GM18870 (cell line): Measurements from ENCODE around the gene C1orf116.
A peak's percentile ranks its signal among the peaks of the same experiment; 100 is the strongest.
"Not testable (repeated sequence)": the region's sequence is repeated elsewhere in the genome, so short reads cannot be mapped to it uniquely, and the experiment has no call there.

ENCODE experiments used
- ATAC-seq: cut with Tn5 transposase; IDR thresholded peaks from one replicate; pipeline ENCODE4 v1.9.1; 2021; ENCODE audit warnings: moderate library complexity; ENCODE audit not compliant: unreplicated experiment

The C1orf116 gene

GRCh38 chr1:207059881-207060280, 27.3 kb upstream of the C1orf116 start:
- ATAC-seq: no peak

DNA sequence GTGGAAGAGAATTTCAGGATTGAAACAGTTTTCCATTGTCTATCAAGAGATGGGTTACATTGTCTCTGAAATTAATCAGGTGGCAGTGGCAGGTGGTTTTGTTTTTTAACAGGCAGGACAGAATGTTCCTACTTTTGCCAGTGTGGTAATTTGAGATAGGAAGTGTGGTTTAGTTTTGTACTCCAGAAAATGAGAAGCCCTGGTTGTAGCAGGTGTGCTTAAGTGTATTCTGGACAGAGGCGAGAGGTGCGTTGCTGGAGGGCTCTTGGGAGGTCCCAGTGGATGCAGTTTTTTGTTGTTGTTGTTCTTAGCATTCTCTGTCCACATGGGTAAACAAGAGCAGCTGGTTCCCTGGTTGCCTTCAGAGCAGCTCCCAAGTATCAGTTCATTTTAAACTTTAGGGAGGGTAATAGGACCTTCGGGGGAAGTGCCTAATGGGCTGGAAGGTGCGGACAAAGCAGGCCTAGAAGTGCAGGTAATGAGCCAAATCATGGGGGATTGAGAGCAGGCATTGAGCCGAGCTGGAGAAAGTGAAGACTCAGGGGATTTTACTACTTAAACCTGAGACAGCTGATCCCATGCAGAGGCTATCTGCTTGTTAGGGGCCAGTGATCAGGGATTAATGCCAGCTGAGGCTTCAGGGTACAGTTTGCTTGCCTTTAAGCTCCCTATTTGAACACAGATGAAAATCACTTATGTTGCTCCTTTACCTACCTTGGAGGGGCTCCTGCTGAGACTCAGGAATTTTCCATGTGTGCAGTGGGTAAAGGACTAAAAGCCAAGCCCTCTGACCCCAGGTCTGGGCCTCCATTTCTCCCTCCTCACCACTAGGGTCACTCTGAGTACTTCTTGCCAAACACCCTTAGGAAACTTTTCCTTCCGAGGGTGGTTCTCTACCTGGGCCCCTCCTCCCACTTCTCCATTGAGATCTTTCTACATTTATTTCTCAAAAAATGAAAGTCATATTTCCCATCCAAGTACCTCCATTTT, 26.6 kb upstream of the C1orf116 start:
- ATAC-seq: no peak

DNA sequence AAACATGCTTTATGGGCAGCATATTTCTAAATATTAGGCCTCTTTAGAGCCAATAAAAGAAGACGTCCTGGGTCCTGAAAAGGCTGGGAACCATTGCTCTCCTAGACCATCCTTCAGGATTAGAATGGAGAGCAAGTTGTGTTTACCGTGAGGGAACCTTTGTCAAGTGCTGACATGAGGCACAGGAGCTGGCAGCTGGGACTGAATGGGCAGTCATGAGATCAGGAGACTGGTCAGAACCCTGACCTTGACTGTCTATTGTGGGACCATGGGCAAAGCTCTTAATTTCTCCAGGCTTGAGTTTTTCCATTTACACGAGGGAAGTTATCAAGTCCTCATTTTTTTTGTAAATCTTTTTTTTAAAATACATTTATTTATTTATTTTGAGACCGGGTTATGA, 25.7 kb upstream of the C1orf116 start:
- ATAC-seq: no peak

DNA sequence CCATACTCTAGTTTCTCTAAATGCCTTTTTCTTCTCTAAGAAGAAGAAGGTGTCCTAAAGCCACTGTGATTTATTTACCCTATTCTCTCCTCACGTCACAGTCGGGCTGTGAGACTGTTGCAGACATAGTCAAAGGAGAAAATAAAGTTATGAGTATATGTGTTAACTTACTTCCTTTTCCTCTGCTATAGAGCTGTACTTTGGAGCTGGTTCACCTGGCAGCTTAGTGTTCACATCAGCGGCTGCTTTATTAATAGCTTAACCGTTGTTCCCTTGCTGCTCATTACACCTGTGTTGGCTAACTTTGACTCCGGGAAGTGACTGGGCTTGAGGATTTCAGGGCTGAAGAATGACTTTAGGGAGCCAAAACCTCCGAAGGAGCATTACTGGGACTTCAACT, 24.1 kb upstream of the C1orf116 start:
- no peak for ATAC-seq

GRCh38 chr1:207055386-207056001, 22.9 kb upstream of the C1orf116 start:
- ATAC-seq: no peak

- no peak for ATAC-seq
Observed at GRCh38 chr1:207054491-207054890, 21.9 kb upstream of the C1orf116 start.

DNA sequence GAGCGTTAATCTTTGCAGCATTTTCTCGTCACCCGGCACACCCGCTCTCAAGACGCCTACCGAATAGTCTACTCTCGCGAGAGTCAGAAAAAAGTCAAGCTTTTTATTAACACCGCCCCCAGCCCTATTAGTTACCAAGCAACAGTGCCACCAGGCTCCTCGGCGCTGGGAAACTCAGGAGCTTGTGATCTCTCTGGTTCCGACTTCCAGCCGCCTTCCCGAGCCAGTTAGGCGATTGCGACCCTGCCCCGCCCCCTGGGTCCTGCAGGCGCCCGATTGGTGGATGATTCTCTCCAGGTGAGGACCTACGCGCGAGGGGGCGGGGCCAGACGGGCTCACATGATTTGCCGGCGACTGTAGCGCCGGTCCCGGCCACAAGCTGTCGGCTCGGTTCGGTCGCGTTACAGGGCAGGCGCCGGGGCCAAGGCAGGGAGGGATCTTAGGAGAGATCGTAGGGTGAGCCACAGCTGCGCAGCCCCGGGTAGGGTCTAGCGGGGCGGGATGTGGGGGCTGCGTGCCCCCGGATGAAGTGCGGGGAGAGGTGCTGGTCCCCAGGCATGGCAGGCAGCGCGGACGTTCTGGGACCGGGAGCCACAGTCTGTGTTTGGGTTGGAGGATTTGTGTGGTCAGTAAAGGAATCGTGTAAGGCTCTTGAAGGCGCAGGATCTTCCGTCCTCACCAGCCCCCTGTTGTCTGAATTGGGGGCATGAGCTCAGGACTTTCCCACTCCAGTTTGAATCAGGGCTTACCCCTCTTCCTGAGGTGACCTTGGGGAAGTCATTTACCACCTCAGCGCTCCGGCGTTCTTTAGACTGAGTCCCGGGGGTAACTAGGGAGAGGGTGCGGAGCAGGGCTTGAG, 20.6 kb upstream of the C1orf116 start, which contains the start of gene PFKFB2:
Gene PFKFB2, plus strand, starts transcription at position 365 of the 859 bp plus-strand sequence. CDS start 1,443 bp downstream, outside the sequence.
- ATAC-seq: peak; percentile 59

DNA sequence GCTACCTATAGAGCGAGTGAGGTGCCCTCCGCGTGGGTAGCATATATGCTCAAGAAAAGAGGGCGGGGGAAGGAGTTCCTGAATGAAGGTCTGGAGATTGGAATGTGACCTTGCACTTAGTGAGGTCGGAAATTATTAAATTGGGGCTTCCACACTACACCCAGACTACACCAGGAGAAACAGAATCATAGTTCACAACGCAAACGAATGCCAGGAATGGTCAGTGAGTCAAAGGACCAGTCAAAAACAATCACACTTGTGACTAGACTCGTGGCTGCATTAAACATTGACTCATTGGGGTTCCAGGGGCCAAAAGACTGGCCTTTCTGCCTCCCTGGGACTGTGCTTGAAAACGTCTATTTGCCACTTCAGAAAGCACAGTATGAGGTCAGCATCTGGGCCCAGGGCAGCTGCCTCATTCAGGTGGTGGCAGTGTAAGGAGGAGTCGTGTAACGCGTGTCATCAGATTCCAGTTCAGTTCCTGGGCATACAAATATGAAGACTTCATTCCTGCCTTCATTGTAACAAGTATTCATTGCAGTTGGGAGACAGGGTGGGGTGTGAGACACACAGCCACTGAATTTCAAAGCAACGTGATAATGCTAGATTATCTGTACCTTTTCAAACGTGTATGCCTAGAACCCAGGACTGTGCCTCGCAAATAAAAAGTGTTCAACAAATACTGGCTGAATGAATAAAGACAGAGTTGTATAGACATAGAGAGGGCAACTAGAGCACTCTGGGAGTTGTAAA, 18.8 kb upstream of the C1orf116 start, which contains the start of gene YOD1:
Gene YOD1, minus strand, starts transcription at position 18 of the 753 bp plus-strand sequence. CDS start 178 bp downstream, outside the sequence.
- no peak for ATAC-seq

GRCh38 chr1:207050480-207051190, 18.1 kb upstream of the C1orf116 start:
- no peak for ATAC-seq

DNA sequence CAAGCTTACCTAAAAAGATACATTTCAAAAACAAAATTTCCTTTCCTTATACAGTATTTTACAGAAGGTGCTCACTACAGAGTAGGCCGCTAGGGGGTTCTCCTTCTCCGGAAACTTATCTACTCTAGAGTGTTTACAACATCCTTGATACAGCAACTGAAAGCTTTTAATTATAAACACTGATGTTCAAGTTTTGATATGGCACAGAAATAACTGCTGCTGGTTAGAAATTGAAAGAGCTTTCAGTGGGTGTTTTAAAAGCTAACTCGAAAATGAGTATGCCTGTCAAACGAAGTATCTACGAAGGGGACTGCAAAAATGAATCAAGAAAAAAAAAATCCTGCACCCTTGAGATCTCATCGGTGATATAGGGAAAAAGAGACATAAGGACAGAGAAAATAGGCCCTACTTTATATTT, 17.4 kb upstream of the C1orf116 start:
- peak; percentile 30 for ATAC-seq

DNA sequence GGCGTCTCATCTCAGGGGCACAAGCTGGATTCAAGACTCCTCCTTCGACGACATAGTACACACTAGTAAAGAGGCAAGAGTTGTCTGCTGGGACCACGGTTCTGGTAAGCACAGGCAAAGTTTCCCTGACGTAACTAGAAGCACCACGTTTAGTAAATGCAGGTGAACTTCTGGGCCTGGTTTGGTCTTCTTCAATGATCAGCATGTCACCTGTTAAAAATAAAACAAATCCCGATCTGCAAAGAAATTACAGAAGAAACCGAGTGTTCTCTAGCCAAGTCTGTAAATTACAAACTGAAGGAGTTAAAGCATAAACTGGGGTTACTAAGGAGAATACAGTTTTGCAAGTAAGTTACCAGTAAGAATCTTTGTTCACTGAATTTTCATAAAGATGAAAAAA, 17.0 kb upstream of the C1orf116 start:
- no peak for ATAC-seq

- no peak for ATAC-seq
Observed at GRCh38 chr1:207049054-207049453, 16.5 kb upstream of the C1orf116 start.

- ATAC-seq: no peak
Observed at GRCh38 chr1:207048041-207048440, 15.5 kb upstream of the C1orf116 start.

DNA sequence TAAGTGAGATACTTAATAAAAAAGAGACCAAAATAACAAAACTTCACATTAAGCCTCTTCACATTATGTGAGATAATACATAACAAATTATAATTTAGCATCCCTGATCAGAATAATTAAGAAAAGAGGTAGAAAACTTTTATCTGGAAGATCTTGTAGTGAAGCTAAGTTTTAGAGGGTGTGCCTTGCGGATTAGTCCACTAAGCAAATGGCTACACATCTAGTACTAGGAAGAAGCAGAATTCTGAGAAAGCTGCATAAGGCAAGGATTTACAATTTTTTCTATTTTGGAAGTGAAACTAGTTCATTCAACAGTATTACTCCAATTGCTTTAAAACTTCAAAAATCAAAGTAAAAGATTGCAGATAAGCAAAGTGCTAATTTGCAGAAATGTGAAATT, 14.9 kb upstream of the C1orf116 start:
- no peak for ATAC-seq

DNA sequence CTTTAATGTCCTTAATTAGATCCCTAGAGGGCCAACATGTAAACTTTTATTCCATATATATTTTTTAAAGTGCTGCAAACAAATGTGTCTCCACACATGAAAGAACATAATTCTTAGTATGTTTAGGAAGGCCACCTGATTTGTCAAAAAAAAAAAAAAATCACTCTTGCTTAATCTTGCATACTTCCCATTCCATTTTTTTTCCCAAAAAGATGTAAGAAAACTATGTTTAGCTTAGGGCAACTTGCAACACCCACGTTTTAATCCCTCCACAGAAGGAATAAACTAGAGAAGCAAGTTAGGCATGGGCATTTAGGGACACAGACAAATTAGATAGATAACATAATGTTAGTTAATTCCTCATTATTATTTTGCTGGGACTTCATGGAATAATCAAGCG, 12.9 kb upstream of the C1orf116 start:
- no peak for ATAC-seq

DNA sequence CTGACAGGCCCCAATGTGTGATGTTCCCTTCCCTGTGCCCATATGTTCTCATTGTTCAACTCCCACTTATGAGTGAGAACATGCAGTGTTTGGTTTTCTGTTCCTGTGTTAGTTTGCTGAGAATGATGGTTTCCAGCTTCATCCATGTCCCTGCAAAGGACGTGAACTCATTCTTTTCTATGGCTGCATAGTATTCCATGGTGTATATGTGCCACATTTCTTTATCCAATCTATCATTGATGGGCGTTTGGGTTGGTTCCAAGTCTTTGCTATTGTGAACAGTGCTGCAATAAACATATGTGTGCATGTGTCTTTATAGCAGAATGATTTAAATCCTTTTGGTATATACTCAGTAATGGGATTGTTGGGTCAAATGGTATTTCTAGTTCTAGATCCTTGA, 8.8 kb upstream of the C1orf116 start:
- ATAC-seq: not testable (repeated sequence)

GRCh38 chr1:207040181-207040533, 7.6 kb upstream of the C1orf116 start:
- ATAC-seq: no peak

DNA sequence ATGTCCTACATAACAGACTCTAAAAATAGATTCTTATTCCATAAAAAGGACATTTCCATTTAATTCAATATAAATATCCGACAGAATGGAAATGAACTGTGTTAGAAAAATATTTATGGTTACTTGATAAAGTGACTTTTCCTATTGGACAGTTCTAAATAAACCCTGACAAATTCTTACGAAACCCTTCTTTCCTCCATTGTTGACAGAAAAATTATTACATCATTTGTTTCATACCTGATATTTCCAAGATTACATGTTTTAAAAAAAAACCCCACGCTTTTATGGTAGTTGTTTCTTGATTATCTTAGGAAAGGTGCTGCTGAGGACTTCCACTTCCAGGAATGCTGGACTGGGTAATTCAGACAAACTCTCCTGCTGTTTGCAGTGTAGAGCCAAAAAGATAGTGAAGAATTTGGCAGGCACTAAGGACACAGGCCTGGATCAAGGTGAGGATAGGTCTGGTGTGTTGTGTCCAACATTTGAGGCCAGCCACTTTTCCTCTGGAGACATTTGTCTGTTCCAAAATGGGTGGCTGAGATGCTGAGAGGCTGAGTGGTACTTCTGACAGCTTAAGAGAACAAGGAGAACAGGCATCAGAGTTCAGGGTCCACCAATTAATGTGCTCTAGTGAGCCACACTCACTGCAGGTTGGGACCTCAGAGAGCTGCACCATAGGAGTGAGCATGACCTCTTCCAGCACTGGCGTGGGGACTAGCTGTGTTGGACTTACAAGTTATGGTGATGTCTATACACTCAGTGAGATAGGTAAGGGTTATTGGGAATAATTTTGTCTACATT, 7.0 kb upstream of the C1orf116 start:
- no peak for ATAC-seq

GRCh38 chr1:207036865-207037264, 4.3 kb upstream of the C1orf116 start:
- ATAC-seq: no peak
